GM23248 (cell line): Measurements from ENCODE around the gene RHOG. TPM values are rescaled to one million over a fixed set of nuclear protein-coding genes. Genes with fewer than 3 reads are reported as not detected.

Source experiments
- DNase-seq: peaks from one replicate; pipeline ENCODE4 v3.0.0-alpha.2; 2015
- H2AFZ ChIP-seq: fragments of 200-600 bp; sonication (generic); 2 replicates; pipeline ENCODE4 v1.6.1; 2016; ENCODE audit warnings: antibody characterized with exemption
- H3F3A ChIP-seq: fragments of 200-600 bp; sonication (generic); 2 replicates; pipeline ENCODE4 v1.6.1; 2016; ENCODE audit warnings: mild to moderate bottlenecking, antibody characterized with exemption, mixed run types; ENCODE audit not compliant: insufficient read depth
- H3K27ac ChIP-seq: fragments of 200-600 bp; sonication (generic); 2 replicates; pipeline ENCODE4 v1.5.1; 2016; ENCODE audit warnings: mild to moderate bottlenecking
- H3K27me3 ChIP-seq: fragments of 200-600 bp; sonication (generic); replicated peaks from 2 replicates; pipeline ENCODE4 v1.6.1; 2016; ENCODE audit warnings: mild to moderate bottlenecking; ENCODE audit not compliant: insufficient read depth
- H3K36me3 ChIP-seq: fragments of 200-600 bp; sonication (generic); 2 replicates; pipeline ENCODE4 v1.6.1; 2016; ENCODE audit warnings: low read depth, mild to moderate bottlenecking
- H3K4me1 ChIP-seq: fragments of 200-600 bp; sonication (generic); 2 replicates; pipeline ENCODE4 v1.6.1; 2016; ENCODE audit warnings: mild to moderate bottlenecking; ENCODE audit not compliant: insufficient read depth
- H3K4me2 ChIP-seq: fragments of 200-600 bp; sonication (generic); one replicate; pipeline ENCODE4 v1.6.1; 2016; ENCODE audit warnings: mild to moderate bottlenecking; ENCODE audit not compliant: unreplicated experiment
- H3K4me3 ChIP-seq: fragments of 200-600 bp; sonication (generic); 2 replicates; pipeline ENCODE4 v1.5.1; 2016; ENCODE audit warnings: mild to moderate bottlenecking
- H3K79me2 ChIP-seq: fragments of 200-600 bp; sonication (generic); 2 replicates; pipeline ENCODE4 v1.6.1; 2016; ENCODE audit warnings: mild to moderate bottlenecking; ENCODE audit not compliant: insufficient read depth
- H3K9ac ChIP-seq: fragments of 200-600 bp; sonication (generic); 2 replicates; pipeline ENCODE4 v1.6.1; 2016; ENCODE audit warnings: mild to moderate bottlenecking
- H3K9me2 ChIP-seq: fragments of 200-600 bp; sonication (generic); 2 replicates; pipeline ENCODE4 v1.6.1; 2016; ENCODE audit warnings: mixed run types, mild to moderate bottlenecking, moderate library complexity; ENCODE audit not compliant: insufficient read depth
- H3K9me3 ChIP-seq: fragments of 200-600 bp; sonication (generic); one replicate; pipeline ENCODE4 v1.6.1; 2017; ENCODE audit warnings: low read depth
- H4K20me1 ChIP-seq: fragments of 200-600 bp; sonication (generic); 2 replicates; pipeline ENCODE4 v1.6.0; 2016; ENCODE audit not compliant: insufficient read depth
- EZH2 ChIP-seq: fragments of 200-600 bp; sonication (generic); IDR thresholded peaks from 2 replicates; pipeline ENCODE4 v1.6.1; 2018; ENCODE audit warnings: antibody characterized with exemption, mild to moderate bottlenecking; ENCODE audit not compliant: insufficient read depth, poor library complexity, severe bottlenecking
- EZH2phosphoT487 ChIP-seq: fragments of 200-600 bp; sonication (generic); IDR thresholded peaks from 2 replicates; pipeline ENCODE4 v1.6.1; 2018; ENCODE audit warnings: antibody characterized with exemption, moderate library complexity, mild to moderate bottlenecking, low read depth; ENCODE audit not compliant: insufficient read depth
- WGBS, 2 experiments: methylation state at CpG; one replicate each; pipeline ENCODE4 v1.1.6; 2015 to 2017; ENCODE audit warnings: low lambda C conversion rate in 2 of 2, low coverage in 1 of 2; ENCODE audit errors: missing lambda C conversion rate in 2 of 2; 5-methylcytosine and 5-hydroxymethylcytosine counted together
- in situ Hi-C: fragments of 300-500 bp; cut with MboI; formaldehyde crosslinking; loops from 2 replicates; pipeline ENCODE4 v1.15.0; 2020
- polyA plus RNA-seq: library from polyadenylated mRNA; unstranded; fragments of >200 nt; fragmentation: Nextera tagmentation; extraction: Ambion mirVana; gene quantifications from 2 replicates; pipeline ENCODE4 v1.2.1, GENCODE V29; 2016
- total RNA-seq: library from RNA; depleted of rRNA; stranded (reverse); fragments of >200 nt; shearing (Covaris generic); gene quantifications from 2 replicates; pipeline ENCODE4 v1.2.3, GENCODE V29; 2014

The RHOG gene
- total and polyA plus RNA-seq, 2 experiments from 2014 or later, result 45.5 to 61.4 TPM

DNA sequence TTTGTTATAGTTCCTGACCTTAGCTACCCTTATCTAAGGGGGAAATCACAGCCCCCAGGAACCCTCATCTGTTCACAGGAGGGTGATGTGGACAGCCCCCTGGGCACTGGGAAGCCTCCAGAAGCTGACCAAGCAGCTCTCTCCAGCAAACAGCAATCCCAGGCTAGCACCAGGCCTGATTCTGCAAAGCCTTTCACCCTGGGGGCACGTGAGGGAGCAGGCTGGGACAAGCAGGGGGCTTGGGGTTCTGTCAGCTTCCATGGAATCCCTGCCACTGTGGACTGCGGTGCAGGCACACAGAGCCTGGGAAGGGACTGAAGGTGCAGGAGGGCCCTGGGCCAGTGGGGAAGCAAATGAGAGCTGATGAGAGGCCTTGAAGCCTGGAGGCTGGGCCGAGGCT, 30.3 kb downstream of the RHOG start:
- 81 to 100% methylated on average over 3 of the region's 3 CpGs for WGBS, 2 experiments
- H3K79me2 ChIP-seq, result no peaks in the 10 kb centered on the region
- no peaks in the 10 kb centered on the region for H3K27me3 ChIP-seq
- H4K20me1 ChIP-seq, result no peaks in the 10 kb centered on the region
- H3K4me3 ChIP-seq, result no peak overlapping the region
- no peaks in the 10 kb centered on the region for H3K9me2 ChIP-seq
- in situ Hi-C loops, result loop anchor here (25.0 kb wide), 1 partner anchor 348 kb away; no protein-coding TSS in a partner anchor
- no peak overlapping the region for H3K9ac ChIP-seq
- no peak overlapping the region for H3K27ac ChIP-seq
- no peak overlapping the region for H3K4me2 ChIP-seq
- H3K4me1 ChIP-seq, result no peaks in the 10 kb centered on the region
- peaks cover 9% of the 10 kb centered on the region for H3F3A ChIP-seq
- no peaks in the 10 kb centered on the region for H3K9me3 ChIP-seq
- no peak overlapping the region for H2AFZ ChIP-seq
- DNase-seq, result no peak
- TF ChIP-seq EZH2 (no peak), EZH2phosphoT487 (no peak)
- H3K36me3 ChIP-seq, result no peaks in the 10 kb centered on the region

DNA sequence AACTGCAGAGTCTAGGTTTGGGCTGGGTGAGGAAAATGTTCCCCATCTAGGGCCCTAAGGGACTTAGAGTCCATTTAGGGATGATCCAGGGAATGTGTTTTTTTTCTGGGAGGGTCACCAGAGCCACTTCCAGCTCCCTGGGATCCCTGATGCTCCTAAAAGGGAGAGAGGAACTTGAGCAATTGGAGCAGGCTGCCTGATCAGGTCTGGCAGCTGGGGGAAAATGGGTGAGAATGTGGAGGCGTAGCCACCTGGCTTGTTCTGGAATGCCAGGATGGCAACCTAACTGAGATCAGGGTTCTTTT, 31.2 kb downstream of the RHOG start:
- in situ Hi-C loops, result loop anchor here (25.0 kb wide), 1 partner anchor 347 kb away; no protein-coding TSS in a partner anchor
- H4K20me1 ChIP-seq, result no peaks in the 10 kb centered on the region
- H2AFZ ChIP-seq, result no peak overlapping the region
- no peak overlapping the region for H3K27ac ChIP-seq
- whole genome bisulfite sequencing, 2 experiments, result 93 to 100% methylated on average over 1 of the region's 1 CpG
- no peaks in the 10 kb centered on the region for H3K27me3 ChIP-seq
- H3K9me2 ChIP-seq, result no peaks in the 10 kb centered on the region
- no peak for DNase-seq
- H3K4me2 ChIP-seq, result no peak overlapping the region
- no peaks in the 10 kb centered on the region for H3K79me2 ChIP-seq
- no peak overlapping the region for H3K9ac ChIP-seq
- H3K36me3 ChIP-seq, result no peaks in the 10 kb centered on the region
- no peak for TF ChIP-seq EZH2
- no peak for TF ChIP-seq EZH2phosphoT487
- 0 out of 2 replicates have a peak, but pooled peaks cover under 1% of the 10 kb centered on the region for H3K4me1 ChIP-seq
- no peaks in the 10 kb centered on the region for H3K9me3 ChIP-seq
- H3F3A ChIP-seq, result peaks cover 9% of the 10 kb centered on the region
- H3K4me3 ChIP-seq, result no peak overlapping the region

- Histone ChIP-seq H3F3A (peaks cover 14% of the 10 kb centered on the region), H3K4me2 (peak overlapping the region; percentile 100), H2AFZ (peak overlapping the region; percentile 98), H3K27me3 (no peaks in the 10 kb centered on the region), H3K27ac (no peak overlapping the region), H3K4me1 (peaks cover 6% of the 10 kb centered on the region), H3K9ac (peak overlapping the region; percentile 74; the same call in 1 of the 2 replicates), H3K9me3 (no peaks in the 10 kb centered on the region), H3K36me3 (no peaks in the 10 kb centered on the region), H3K9me2 (no peaks in the 10 kb centered on the region), H4K20me1 (no peaks in the 10 kb centered on the region), H3K4me3 (peak overlapping the region; percentile 83), H3K79me2 (no peaks in the 10 kb centered on the region)
- DNase-seq, result peak; percentile 68
- in situ Hi-C loops, result loop anchor here (25.0 kb wide), 1 partner anchor 347 kb away; no protein-coding TSS in a partner anchor
- WGBS, 2 experiments, result 22 to 33% methylated on average over 5 of the region's 5 CpGs
- no peak for TF ChIP-seq EZH2phosphoT487
- TF ChIP-seq EZH2, result no peak
Observed at GRCh38 chr11:3808861-3809623, 31.7 kb downstream of the RHOG start.

DNA sequence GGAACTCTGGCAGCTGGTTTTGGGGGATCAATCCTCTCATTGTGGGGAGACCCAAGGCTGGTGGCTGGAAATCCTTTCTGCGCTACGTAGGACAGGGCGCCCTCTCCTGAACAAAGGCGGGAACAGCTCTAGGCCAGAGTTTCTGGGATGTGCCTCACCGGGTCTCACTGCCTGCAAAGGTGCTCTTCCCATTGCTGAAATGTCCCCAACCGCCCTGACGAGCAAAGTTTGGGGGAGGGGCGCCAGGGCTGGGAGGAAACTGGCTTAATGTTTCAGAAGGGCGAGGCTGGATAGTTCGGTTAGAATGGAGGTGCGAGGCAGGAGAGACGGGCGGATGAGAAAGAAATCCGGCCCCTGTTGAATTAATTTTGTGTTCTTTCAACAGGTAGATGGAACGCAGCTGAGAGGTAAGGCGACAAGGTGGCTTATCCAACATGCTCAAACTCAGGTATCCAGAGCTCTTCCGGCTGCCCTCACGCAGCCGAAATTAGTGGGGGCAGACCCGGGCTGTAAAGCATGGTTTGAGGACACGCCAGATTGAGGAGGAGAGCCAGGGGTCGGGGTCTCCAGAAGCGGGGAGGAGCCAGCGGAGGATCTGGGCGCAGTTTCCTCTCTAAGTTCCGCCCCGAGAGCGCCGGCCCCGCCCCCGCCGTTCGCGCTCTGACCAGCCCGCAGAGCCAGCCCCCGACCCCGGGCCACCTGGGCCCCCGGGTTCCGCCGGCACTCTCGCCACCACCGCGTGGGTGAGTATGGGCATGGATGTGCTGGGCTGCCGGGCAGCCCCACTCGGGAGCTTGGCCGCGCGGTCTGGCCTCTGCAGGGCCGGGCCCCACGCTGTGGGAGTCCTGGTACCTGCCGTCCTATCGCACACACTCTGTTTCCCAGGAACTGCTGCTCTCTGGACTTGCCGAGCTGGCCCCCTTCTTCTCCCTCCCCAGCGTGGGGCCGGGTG, 32.6 kb downstream of the RHOG start, which contains the start of gene PGAP2:
TSS of gene PGAP2 (plus strand) at position 652 of the 952 bp plus-strand sequence. CDS start 2,700 bp downstream, outside the sequence.
- Histone ChIP-seq H3K27ac (no peak within 1 kb of the TSS), H3K9me3 (no peaks in the 10 kb centered on the region), H3K4me3 (peak within 1 kb of the TSS; percentile 83), H3K4me1 (peaks cover 13% of the 10 kb centered on the region), H3K4me2 (peak within 1 kb of the TSS; percentile 100), H2AFZ (peak within 1 kb of the TSS; percentile 98), H3K36me3 (no peaks in the 10 kb centered on the region), H4K20me1 (no peaks in the 10 kb centered on the region), H3K9me2 (no peaks in the 10 kb centered on the region), H3F3A (peaks cover 18% of the 10 kb centered on the region), H3K27me3 (no peaks in the 10 kb centered on the region), H3K79me2 (no peaks in the 10 kb centered on the region), H3K9ac (peak within 1 kb of the TSS; percentile 74)
- peak; percentile 80 for DNase-seq
- WGBS, 2 experiments, result 2 to 4% methylated on average over 41 to 44 of the region's 55 CpGs
- TF ChIP-seq EZH2phosphoT487, result no peak
- no peak for TF ChIP-seq EZH2
- in situ Hi-C loops, result loop anchor here (25.0 kb wide), 1 partner anchor 346 kb away; no protein-coding TSS in a partner anchor
